ENCODE results near the gene ACLY.
"Not testable (repeated sequence)": the region's sequence is repeated elsewhere in the genome, so short reads cannot be mapped to it uniquely, and the experiment has no call there.

Gene ACLY

GRCh38 chr17:41869426-41869825 lies 49.3 kb downstream of the ACLY start:
- DNase-seq, result no peak

DNA sequence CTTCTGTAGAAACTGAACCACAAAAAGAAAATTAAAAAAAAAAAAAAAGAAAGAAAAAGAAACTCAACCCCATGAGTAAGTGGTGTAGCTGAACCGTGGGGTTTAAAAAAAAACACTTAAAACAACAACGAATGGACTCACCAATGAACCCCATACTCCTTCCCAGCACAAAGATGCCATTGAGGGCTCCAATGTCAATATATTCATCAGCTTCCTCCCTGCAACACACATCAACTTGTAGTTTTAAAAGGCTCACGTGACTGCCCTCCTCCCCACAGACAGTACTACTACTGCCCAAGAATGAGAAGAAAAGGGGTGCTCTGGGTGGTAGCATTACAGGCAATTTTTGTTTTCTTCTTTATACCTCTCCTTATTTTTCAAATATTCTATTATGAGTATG lies 50.2 kb downstream of the ACLY start:
- DNase-seq, result no peak

- DNase-seq, result no peak
Measured at GRCh38 chr17:41865596-41865893, 53.2 kb downstream of the ACLY start.

DNA sequence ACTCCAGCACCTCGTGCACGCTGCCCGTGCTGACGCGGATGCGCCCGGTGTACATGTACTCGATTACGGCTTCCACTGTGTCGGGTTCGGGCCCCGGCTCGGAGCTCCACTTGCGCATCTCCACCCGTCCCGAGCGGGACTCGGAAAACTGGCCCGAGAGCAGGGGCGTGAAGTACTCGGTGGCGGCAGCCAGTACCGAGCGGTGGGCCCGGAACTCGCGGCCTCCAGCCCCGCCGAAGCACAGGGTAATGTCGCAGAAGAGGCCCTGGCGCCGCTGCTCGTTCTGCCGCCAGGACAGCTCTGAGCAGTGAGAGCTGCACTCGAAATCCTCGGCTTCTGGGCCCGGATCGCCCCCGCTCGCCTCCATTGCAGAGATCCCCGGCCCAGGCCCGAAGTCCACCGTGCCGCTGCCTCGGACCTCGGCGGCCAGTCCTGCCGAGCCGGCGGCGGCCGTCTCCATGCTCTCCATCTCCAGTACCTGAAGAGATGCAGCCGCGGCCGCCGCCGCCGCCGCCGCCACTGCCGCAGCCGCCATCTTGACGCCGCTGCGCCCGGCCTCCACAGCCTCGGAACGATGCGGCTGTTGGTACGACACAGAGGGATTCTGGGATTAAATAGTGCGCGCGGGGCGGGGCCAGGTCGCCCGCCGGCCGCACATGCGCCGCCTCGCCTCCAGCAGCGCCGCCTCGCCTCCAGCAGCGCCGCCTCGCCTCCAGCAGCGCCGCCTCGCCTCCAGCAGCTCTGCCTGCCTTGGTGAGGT lies 53.7 kb downstream of the ACLY start, which contains the start of gene KLHL11:
TSS of gene KLHL11 (minus strand) at position 588 of the 760 bp plus-strand sequence. CDS start at position 535, 53 bp downstream.
- DNase-seq, result peak; percentile 96

DNA sequence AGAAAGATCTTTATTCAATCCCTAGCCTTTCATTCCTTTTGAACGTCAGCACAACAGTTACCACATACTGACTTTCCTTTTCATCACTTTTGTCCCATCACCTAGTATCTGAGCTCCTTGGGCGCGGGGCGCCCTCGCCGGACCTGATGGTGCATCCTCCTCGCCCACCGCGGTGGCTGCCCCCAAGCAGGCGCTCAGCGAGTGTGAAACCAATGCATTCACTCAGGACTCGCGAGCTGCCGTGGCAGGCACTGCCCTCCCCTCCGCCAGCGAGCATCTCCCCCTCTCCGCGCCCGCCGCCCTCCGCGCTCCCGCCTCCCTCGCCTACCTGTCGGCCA lies 54.3 kb downstream of the ACLY start:
- DNase-seq, result peak; percentile 52

- DNase-seq, result peak; percentile 27
Measured at GRCh38 chr17:41863074-41863848, 55.5 kb downstream of the ACLY start.

DNA sequence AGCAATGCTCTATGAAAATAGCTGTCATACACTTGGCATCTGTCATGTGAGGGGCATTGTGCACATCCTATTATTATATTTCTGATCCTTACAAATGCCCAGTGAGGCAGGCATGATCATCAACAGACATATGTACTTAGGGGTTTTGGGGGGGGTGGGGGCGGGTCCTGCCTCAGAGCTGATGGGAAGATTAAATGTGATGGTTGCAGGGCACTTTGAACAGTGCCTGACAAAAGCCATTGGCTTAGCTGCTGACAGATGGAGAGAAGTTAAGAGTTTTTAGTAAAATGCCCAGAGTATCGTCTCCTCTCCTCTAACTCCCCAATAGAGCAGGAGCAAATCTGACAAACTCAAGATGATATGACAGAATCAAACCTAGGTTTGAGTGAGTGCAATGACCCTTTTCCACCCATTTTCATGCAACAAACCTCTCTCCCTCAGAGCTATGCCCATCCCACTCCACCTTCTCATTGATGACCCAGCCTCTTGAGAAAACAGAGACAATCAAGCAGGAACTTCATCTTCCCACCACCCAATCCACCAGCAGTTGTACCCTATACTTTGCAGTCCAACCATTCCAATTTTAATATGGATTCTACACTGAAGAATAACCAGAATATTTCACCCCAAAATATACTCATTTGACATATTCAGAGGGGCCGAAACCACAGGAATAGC lies 58.4 kb downstream of the ACLY start:
- DNase-seq, result peak; percentile 75

GRCh38 chr17:41851382-41851781 lies 67.4 kb downstream of the ACLY start:
- DNase-seq, result not testable (repeated sequence)

DNA sequence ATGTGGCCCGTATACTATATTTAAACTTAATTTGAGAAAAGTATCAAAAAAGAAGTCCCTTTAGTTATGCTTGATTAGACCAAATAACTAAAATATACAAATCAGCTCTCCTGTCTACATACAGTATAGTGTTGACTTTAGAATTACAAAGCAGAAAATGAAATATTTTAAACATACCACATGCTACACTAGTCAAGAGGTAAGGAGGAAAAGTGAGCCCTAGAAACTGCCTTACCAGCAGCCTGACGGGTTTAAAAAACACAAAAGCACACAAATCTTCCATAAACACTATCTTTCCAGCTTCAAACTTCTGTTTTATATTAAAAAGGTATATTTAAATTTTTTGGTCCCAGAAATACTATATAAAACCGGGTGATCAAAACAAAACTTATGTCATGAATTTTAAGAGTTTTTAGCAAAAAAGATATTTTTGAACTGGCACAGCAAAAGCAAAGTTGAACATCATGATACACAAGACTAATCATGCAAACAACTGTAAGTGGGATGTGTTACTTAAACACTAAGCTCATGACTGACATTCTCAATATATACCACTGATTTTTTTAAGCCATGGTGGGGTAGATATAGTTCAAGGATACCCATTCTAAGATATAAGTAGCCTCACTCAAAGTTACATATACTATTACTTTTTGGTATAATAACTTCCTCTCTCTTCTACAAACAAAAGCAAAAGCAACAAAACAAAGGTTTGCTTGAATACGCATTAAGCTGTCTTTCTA lies 69.3 kb downstream of the ACLY start:
- DNase-seq, result no peak

- no peak for DNase-seq
Measured at GRCh38 chr17:41848788-41849187, 70.0 kb downstream of the ACLY start.

GRCh38 chr17:41844971-41845370 lies 73.8 kb downstream of the ACLY start:
- DNase-seq, result no peak

DNA sequence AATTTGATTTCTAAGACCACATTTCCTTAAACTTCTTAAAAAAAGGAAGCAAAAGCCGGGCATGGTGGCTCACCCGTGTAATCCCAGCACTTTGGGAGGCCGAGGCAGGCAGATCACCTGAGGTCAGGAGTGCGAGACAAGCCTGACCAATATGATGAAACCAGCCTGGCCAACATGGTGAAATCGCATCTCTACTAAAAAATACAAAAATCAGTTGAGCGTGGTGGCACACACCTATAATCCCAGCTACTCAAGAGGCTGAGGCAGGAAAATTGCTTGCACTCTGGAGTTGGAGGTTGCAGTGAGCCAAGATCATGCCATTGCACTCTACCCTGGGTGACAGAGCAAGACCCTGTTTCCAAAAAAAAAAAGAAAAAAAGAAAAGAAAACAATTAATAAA lies 78.0 kb downstream of the ACLY start:
- DNase-seq, result not testable (repeated sequence)

GRCh38 chr17:41839448-41839847 lies 79.3 kb downstream of the ACLY start:
- DNase-seq, result not testable (repeated sequence)

- DNase-seq, result no peak
Measured at GRCh38 chr17:41837761-41838538, 80.8 kb downstream of the ACLY start, which contains the start of gene KLHL10. Gene KLHL10 (plus strand): TSS chr17:41837825. CDS start chr17:41837933, 108 bp downstream.

GRCh38 chr17:41836550-41837196 lies 82.1 kb downstream of the ACLY start:
- DNase-seq, result no peak

DNA sequence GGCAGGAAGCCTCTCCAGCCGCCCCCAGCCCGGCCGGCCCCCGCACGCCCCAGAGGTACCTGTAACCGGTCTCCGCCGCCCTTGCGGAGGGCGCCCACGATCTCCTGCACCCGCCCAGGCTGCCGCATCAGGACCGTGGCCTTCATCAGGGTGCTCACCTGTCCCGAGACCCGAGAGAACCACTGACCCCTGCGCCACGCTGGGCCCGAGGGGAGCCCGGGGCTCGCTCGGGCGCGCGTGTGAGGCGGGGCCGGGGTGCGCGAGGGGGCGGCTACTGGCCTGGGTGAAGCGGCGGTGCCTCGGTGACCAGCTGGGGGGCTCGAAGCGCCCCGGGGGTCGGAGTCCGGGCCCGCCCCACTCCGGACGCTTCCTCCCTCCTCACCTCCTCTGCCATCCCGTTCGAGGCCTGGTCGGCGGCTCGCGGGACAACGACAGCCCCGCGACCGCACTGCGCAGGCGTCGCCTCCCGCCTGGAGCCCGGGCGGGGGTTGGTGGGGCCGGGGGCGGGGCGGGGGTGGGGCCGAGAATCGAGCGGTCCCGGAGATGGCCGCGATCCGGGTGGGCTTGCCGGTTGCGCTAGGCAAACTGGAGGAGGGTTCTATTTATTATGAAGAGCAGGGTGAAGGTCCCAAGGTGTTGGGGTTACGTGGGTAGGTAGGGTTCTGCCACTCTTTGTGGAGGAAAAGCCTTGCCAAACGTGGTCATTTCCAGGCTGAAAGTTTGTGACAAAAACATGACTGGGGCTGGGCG lies 82.8 kb downstream of the ACLY start, which contains the start of gene NT5C3B:
TSS of gene NT5C3B (minus strand) at position 433 of the 750 bp plus-strand sequence. CDS start at position 394, 39 bp downstream.
- peak; percentile 76 for DNase-seq

- DNase-seq, result peak; percentile 45
Measured at GRCh38 chr17:41835214-41835799, 83.4 kb downstream of the ACLY start.

GRCh38 chr17:41829961-41830360 lies 88.8 kb downstream of the ACLY start:
- not testable (repeated sequence) for DNase-seq

- no peak for DNase-seq
Measured at GRCh38 chr17:41825175-41825845, 93.4 kb downstream of the ACLY start.

DNA sequence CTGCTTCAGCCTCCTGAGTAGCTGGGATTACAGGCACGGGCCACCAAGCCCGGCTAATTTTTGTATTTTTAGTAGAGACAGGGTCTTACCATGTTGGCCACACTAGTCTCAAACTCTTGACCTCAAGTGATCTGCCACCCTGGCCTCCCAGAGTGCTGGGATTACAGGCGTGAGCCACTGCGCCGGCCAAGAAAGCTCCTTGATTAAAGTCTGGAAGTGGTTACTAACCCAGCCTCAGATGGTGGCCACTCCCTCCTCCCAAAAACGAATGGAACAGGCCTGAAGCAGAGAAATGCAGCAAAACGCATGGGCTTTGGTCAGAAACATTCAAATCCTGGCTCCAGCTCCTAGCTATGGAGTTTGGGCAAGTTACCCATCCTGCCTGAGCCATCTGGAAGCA lies 94.7 kb downstream of the ACLY start:
- peak; percentile 46 for DNase-seq

Measured in NCI-H82 (cell line).